Right kidney (tissue), 1 donor: ENCODE data around the gene MLST8.
"Not testable (repeated sequence)": the region's sequence is repeated elsewhere in the genome, so short reads cannot be mapped to it uniquely, and the experiment has no call there.

Experiments used
- DNase-seq: peaks from one replicate; pipeline ENCODE4 v3.0.0-alpha.2; 2016

MLST8 gene

DNA sequence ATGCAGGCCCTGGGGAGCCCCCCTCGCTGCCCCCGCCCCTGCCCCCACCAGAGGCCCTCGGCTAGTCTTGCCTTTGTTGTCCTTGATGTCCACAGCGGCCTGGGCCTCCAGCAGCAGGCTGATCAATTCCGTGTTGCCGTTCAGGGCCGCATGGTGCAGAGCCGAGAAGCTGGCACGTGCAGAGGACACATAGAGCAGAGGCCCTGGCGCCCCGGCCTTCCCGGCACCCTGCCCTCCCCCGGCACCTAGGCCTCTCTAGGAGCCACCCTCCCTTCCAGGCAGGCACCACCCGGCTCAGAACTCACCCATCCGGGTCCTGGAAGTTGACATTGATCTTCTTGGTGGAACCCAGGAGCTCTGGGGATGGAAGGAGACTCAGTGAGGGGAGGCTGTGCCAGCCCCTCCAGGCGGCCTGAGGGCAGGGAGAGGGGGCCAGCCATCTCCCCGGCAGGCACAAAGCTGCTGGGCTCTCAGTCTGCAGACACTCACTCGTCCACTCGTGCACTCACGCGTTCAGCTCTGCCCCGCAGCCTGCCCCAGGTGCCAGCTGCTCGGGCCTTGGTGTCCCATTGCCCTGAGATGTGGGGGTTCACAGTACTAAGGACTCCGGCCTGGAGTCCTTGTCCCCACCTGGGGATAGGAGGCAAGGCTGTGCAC lies 15.1 kb upstream of the MLST8 start:
- DNase-seq = no peak

DNA sequence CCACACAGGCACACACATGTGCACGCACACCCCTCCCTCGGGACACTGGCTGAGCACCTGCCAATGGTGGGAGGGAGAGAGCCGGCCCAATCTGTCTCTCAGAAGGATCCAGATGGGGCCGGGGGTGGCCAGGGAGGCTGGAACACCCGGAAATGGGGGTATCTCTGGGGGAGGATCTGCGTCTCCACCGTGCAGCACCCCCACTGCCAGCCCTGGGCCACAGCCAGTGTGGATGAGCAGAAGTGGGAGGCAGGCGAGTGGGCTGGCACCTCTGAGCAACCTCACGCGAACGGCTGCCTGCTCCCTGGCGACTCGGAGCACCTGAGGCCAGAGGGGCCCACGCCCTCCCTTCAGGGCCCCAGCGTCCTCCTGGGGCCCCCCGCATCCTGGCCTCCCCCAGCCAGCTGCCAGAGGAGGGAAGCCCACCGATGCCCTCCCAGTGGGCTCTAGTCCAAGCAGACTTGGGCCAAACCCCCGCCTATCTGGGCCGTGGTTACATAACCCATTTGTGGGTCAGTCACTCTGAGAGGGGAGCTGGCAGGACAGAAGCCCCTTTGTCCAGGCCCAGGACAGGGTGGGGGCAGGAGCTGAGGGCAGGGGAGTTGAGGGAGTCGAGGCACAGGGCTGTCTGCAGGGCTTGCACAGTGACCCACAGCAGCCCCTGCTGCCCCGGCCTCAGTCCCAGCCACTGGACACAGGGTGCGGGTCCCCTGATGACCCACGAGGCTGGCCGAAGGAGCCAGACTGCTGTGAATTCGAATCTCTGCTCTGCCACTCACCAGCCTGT lies 14.4 kb upstream of the MLST8 start:
- DNase-seq = no peak

DNA sequence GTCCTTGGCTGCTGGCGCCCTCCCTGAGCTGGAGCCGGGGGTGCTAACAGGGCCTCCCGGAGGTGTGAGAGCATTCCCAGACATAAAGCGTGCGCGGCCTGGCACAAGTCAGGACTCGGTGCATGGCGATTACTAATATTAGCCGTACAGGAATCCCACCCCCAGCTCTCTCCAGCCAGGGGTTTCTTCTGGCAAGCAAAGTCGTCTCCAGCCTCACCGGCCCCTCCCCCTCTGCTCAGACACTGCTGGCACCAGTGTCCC lies 13.9 kb upstream of the MLST8 start:
- no peak for DNase-seq

DNA sequence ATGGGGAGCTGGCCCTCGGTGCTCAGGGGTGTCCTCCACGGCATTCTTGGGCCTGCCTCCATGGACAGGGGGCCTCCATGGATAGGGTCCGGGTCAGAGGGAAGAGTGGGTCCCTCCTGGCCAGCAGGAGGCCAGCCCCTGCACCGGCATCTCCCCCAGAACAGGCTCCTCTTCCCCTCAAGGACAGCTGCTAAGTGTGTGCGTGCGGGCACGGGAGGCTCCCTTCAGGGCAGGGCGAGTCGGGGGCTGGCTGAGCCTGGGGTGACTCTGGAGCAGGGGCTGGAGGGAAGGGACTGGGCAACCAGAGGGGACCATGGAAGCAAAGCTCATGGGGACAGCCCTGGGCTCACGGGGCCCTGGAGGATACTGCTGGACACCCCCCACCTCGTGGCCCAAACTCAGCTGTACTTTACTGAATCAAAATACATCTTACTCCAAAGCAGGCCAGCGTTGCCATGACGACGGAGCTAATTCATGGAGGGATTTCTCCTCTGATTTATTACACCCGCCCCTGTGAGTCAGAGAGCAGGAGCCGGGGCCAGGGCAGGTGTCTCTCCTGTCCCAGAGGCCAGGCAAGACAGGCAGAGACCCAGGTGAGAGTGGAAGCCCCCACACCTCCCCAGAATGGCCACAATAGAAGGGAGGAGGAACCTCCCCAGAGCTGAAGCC lies 11.0 kb upstream of the MLST8 start:
- DNase-seq = no peak

DNA sequence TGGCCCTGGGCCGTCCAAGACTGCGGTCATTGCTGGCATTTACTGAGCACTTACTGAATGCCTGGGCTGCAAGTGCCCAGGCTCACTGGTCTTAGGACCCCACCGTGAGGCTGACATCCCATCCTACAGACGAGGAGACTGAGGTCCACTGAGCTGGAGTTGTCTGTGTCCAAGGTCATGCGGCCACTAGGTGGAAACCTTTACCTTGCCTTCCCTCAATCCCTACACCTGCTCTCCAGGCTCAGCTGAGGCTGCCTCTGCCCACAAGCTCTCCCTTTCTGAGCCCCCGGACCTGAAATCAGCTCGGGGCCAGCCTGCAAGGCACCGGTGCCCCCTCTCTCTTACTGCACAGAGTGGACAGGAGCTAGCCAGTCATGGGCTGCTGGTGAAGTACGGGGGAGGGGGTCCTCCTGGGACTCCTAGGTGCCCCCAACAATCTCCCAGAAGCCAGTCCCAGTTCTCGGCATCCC lies 10.4 kb upstream of the MLST8 start:
- DNase-seq = peak; percentile 44

DNA sequence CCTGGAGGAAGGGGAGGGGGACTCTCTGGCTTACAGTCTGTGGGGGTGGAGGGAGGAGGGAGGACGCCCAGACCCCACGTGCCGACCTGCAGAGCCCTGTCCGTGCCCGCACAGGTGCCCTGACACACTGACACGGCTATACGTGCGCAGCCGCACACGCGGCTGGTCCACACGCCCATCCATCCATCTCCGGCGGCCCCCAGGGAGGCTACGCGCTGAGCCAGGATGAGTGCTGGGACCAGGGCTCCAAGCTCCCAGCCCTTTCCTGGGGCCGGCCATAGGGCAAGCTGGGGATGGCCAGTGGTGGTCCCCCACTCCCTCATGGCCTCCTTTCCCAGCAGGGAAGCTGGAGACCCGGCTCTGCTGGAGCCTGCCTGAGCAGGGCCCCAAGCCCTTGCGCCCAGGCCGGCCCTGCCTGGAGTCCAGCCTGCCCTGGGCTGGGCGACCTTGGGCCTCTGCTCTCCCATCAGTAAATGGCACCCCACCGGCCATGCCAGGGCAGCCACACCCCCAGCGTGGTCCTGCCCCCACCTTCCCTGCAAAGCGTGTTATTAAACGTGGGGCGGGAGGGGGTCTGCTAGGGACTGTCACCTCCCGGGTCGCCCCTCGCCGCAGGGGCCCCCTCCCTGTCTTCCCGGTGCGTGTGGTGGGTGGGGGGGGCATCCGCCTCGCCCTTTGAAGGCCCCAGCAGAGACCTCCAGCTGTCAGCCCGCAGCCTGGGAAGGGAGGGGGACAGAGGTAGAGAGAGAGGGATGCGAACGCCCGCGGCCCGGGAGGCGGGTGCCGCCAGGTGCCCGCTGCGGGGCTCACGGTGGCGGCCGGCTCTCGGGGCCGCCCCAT lies 9.7 kb upstream of the MLST8 start:
- no peak for DNase-seq

DNA sequence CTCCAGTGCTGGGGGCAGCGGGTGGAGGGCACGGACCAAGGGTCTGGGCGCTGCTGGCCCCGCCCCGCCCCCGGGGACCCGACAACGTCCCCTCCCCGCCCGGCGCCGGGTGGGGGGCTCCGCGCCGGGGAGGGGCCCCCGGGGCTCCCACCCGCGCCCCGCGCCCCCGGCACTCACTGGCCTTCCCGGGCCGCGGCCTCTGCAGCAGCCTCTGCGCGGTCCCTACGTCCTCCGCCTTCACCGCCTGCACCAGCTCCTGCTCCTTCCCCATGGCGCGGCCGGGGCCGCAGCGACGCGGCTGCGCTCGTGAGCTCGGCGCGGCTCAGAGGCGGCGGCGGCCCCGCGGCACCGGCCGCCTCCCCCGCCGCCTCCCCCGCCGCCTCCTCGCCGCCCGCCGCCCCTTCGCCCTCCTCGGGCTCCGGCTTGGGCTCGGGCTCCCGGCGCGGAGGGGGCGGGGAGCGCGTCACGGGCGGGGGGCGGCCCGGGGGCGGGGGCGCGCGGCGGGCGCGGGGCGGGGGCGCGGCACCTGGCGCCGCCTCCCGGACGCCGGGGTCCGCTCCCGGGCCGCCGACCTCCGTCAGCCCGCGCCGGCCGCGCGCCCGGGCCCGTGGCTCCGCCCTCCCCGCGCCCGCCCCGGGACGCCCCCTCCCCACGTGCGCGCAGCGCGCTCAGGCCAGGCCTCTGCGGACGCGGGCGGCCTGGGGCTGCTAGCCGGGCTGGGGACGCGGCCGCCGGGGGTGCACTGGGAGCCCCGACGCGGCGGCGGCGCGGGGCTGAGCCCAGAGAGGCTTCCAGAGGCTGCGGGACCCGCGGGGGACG lies 8.9 kb upstream of the MLST8 start, which contains the start of gene CASKIN1:
CASKIN1 (minus strand) TSS at position 444 of the 819 bp plus-strand sequence; CDS start at position 271, 173 bp downstream.
- no peak for DNase-seq

DNA sequence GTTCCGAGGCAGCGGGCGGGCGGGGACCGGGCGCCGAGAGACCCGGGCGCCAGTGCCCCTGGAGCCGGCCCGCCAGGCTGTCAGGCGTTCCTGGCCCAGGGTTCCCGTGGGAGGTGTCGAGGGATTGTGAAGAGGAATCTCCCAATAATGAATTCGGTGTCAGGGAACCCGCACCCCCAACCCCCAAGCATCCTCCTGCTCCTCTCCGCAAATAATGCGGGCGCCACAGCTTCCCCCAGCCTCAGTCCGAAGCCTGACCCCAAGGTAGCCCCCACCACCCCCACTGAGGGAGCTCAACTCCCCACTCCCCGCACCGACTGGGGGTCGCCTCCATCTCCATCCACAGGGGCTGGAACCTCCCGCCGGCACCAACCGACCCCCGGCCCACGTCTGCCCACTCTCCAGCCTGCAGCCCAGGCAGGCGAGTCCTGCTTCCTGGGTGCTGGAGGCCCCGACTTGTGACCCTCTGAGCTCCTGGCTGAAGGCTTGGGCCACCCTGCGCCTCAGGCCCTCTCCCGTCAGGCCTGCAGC lies 8.2 kb upstream of the MLST8 start:
- DNase-seq = no peak

DNA sequence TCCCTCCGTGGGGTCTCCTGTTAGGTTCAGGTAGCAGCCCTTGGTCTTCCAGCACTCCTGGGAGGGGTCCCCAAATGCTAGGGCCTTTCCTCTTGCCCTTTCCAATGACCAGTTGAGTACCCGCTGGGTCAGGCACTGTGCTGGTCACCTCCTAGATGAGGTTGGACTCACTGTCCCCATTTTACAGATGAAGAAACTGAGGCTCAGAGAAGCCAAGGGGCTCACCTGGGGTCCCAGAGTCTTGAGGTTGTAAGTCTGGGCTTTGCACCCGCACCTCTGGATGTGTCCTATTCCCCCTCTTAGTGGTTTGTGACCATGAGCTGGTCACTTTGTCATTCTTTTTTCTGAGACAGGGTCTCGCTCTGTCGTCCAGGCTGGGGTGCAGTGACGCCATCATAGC lies 7.5 kb upstream of the MLST8 start:
- no peak for DNase-seq

DNA sequence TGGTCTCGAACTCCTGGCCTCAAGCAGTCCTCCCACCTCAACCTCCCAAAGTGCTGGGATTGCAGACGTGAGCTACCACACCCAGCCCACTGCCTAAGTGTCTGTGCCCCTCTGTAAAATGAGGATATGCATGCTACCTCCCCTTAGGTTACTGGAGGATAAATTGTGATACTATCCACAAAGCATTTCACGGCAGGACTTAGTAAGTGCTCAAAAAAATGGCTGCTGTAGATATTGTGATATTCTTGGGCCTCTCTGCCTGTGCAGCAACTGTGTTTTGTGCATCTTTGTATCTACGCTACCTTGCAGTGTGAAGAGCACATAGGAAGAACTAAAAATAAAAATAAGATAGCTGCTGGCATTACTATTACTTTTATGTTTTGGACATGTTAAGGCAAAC lies 7.0 kb upstream of the MLST8 start:
- DNase-seq = no peak

DNA sequence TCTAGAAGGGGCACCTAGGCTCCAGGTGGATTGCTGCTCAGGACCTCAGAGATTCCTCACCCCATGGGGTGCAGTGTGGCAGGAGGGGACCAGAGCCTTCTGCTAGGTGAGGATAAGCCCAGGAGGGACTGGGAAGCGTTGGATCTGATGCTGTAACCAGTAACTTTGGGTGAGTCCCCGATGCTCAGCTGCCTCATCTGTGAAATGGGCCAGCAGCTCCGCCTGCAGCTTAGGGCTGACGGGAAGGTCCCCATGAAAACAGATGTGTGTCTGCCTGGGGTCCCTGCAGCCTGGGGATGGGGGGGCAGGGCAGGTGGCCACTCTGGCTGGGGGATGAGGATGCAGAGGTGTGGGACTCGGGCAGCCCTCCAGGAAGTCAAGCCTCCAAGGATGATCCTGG lies 6.2 kb upstream of the MLST8 start:
- no peak for DNase-seq

DNA sequence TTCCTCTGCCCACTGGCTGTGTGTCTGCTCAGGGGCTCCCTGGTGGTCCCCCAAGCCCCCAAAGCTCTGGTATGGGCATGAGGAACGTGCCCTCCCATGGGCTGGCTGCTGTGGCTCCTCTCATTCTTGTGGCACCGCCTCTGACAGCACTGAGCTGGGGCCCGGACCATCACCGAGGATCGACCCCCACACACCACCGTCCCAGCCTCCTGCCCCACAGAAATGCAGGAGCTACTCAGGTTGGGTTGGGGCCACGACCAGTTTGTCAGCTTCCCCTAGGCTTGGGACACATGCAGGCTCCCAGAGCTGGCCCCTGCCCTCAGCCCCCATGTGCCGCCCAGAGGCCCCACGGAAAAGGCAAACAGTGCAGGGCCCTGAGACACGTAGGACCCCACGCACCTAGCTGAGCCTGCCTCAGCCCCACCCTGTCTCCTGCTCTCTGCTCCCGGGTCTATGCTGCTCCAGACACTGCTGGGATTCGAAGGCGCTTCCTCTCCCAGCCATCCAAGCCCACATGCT lies 5.6 kb upstream of the MLST8 start:
- DNase-seq = no peak

DNA sequence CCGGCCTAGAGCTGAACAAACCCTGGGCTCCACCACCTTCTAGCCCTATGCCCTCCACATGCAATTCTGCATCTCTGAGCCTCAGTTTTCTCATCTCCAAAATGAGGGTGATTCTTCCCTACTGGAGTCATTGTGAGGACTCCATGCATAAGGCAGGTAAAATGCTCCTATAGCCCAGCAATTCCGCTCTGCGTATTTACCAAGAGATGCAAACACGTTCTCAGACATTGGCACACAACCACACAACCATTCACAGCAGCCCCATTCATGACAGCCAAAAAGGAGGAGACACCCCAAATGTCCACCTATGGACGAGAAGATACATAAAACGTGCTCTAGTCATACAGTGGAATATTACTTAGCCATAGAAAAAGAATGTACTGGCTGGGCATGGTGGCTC lies 4.9 kb upstream of the MLST8 start:
- DNase-seq = no peak

DNA sequence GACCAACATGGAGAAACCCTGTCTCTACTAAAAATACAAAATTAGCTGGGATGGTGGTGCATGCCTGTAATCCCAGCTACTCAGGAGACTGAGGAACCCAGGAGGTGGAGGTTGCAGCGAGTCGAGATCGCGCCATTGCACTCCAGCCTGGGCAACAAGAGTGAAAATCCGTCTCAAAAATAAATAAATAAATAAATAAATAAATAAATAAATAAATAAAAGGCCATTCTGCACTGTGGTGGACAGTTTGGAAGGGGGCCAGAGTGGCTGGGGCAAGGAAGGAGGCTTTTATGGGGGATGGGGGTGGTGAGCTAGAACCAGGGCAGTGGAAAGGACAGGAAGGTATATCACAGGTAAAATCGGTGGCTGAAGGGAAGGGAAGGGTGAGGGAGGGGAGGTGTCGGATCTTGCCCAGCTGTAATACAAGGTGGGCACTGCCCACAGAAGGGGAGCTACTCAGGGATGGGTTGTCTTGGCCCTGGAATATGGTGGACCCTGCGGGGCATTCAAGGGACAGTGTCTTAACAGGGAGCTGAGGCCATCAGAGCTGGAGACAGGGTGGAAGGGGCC lies 2.0 kb upstream of the MLST8 start:
- not testable (repeated sequence) for DNase-seq

DNA sequence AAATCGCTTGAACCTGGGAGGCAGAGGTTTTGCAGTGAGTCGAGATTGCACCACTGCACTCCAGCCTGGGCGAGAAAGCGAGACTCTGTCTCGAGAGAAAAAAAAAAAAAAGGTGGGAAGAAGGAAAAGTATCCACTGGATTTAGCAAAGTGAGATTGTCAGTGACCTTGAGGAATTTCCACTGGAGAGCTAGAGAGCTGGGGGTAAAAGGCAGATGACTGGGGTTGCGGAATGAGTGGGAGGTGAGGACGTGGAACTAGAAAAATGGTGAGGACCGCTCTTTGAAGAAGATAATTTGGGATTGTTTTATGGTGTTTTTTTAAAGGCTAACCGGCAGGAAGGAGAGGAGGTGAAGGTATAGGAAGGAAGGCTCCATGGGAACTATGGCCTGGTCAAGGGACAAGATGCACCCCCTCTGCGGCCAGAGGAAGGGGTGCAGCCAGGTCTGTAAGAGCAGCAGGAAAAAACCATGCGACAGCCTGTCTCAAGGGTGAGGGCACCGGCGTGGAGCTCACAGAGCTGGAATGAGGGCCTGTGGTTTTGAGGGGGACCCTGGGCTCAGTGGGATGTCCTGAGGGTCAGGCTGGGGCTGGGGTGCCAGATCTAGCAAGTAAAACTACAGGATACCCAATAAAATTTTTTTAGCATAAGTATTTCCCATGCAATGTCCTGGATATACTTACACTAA lies 694 bp upstream of the MLST8 start:
- peak; percentile 39 for DNase-seq

DNA sequence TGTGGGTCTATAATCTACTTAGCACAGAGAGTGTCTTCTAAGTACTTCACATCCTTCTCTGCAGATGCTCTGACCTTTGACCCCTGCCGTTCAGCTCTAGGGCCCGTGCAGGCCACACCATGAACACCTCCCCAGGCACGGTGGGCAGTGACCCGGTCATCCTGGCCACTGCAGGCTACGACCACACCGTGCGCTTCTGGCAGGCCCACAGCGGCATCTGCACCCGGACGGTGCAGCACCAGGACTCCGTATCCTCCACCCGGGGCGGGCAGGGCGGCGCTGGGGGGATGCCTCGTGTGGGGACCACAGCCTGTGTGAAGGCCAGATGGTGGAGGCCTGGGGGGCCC lies 686 bp downstream of the MLST8 start:
- DNase-seq = no peak

DNA sequence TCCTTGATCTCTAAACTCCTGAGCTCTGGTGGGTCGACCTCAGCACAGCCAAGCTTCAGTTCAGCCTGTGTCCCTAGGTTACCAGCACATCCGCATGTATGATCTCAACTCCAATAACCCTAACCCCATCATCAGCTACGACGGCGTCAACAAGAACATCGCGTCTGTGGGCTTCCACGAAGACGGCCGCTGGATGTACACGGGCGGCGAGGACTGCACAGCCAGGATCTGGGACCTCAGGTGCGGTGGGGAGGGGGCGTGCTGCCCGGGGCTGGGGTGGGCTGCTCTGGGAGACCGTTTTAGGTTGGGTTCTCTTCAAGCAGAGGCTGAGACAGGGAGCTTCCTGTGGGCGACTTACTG lies 1.1 kb downstream of the MLST8 start:
- no peak for DNase-seq

DNA sequence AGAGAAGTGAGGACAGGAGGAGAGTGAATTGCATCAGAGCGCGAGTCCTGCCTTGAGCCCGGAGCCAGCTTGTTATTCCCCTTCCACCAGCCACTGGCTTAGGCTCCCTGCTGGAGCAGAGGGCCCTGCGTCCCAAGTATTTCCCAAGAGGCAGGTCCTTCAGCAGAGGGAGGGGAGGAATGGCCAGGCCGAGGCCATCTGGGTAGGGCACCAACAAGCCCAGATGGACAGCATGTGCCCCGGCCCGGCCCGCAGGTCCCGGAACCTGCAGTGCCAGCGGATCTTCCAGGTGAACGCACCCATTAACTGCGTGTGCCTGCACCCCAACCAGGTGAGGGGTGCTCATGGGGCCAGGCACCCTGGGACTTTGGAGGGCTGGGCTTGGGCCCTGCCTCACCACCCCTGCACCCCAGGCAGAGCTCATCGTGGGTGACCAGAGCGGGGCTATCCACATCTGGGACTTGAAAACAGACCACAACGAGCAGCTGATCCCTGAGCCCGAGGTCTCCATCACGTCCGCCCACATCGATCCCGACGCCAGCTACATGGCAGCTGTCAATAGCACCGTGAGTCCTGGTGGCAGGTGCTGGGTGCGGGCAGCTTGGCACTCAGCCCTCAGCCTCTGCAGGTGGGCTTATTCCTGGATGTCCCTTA lies 1.7 kb downstream of the MLST8 start:
- DNase-seq = no peak

DNA sequence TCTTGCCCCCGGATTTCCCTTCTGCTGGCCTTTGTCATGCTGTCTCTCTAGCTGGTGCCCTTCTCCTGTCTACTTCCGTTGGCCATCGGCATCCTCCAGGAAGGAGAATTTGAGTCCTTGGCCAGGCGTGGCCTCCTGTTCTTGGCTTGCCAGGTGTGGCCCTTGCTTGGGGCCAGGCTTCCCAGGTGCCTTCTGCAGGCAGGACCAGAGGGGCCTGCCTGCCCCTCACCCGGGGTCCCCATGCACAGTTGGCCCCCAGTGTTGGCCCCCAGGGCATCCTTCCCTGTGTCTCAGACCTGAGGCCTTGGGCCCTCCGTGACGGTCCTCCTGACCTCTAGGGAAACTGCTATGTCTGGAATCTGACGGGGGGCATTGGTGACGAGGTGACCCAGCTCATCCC lies 2.6 kb downstream of the MLST8 start:
- DNase-seq = no peak

DNA sequence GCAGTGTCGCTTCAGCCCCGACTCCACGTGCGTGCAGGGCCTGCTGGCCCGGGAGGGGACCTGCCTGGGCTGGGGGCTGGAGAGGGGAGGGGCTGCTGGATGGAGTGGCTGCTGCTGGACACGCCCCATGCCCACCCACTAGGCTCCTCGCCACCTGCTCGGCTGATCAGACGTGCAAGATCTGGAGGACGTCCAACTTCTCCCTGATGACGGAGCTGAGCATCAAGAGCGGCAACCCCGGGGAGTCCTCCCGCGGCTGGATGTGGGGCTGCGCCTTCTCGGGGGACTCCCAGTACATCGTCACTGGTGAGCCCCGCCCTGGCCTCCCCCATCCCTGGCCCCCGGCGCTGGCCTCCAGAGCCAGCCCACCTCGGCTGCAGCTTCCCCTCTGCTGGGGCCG lies 3.1 kb downstream of the MLST8 start:
- no peak for DNase-seq
